ENCODE measurements around the gene DUSP5. TPM values are rescaled to one million over a fixed set of nuclear protein-coding genes. Genes with fewer than 3 reads are reported as not detected.

Gene DUSP5, protein sequence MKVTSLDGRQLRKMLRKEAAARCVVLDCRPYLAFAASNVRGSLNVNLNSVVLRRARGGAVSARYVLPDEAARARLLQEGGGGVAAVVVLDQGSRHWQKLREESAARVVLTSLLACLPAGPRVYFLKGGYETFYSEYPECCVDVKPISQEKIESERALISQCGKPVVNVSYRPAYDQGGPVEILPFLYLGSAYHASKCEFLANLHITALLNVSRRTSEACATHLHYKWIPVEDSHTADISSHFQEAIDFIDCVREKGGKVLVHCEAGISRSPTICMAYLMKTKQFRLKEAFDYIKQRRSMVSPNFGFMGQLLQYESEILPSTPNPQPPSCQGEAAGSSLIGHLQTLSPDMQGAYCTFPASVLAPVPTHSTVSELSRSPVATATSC
- total RNA-seq: 6.3 and 6.5 TPM in 2 replicates

DNA sequence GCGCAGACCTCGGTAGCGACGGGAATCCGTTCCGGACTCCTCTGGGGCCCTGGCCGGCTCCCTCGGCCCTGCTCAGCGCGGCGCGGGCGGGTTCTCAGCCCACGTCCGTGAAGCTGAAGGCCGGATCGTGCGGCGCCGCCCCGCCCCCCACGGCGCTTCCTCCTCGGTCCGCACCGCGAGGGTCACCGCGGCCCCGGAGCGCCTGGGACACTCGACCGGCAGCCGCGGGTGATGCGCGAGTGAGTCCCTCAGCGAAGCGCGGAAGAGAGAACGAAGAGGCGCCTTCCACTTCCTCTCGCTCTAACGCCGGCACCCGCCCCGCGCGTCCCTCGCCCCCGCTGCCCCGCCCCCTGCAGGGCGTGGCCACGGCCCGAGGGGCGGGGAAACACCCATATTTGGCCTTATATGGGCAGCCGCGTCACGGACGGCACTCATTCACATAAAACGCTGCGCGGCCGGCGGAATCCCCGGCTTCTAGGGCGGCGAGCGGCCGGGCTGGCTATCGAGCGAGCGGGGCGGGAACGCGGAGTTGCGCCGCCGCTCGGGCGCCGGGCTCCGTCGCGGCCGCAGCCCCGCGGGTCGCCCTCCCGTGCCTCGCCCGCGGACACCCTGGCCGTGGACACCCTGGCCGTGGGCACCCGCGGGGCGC is at the start of gene DUSP5:
DUSP5 (plus strand) TSS at position 470 of the 649 bp plus-strand sequence. CDS start 215 bp downstream, outside the sequence.

Other genes starting within 250 kb of the DUSP5 start
- gene SMNDC1, start 193.0 kb upstream of the DUSP5 start, total RNA-seq: 3.3 and 6.1 TPM in 2 replicates
- gene SMC3, start 69.8 kb downstream of the DUSP5 start, total RNA-seq: 17.1 and 20.5 TPM in 2 replicates
- under 0.01 TPM in 1 of 2 replicates, not detected in the other for gene RBM20, start 146.4 kb downstream of the DUSP5 start, total RNA-seq

Data from bronchial smooth muscle cell (primary cell).